Measurements from ENCODE around the gene TACC2. TPM values are rescaled to one million over a fixed set of nuclear protein-coding genes. Genes with fewer than 3 reads are reported as not detected.

The TACC2 gene
- total RNA-seq, 1 donor from 2014 or later, result 22.0 TPM

DNA sequence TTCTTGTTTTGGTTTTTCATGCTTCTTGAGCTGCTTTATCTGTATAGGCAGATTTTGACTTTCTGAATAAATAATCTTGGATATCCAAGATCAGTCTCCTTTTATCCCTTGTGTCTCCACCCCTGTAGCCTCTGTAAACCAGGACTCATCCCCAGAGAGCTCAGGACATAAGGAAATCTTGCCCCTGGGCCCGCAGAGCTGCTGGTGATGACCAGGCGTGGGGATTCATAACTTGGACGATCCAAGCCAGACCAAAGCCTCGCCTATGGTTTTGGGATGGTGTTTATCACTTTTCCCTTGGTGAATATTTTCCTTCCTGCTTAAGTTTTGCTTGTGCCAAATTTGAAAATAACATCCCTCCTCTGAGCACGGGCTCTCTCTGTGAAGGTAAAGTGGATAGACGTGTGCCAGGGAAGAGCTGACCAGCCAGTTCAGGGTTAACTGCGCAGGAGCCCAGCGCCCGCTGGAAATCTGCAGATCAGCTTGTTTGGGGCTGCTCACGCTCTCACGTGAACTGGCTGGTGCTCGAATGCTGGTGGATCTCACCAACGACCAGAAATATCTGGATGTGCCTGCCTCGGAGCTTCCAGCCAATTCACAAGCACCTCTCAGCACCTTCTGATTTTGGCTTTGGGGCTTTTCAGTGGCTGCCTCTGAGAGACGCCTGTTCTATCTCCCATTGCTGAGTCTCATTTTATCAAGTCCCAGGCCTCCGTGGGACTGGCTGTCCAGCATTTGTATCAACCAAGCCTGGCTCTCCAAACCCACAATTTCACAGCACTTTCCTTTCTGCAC lies 150.1 kb downstream of the TACC2 start:
- Mint-ChIP-seq H3K4me3 (ENCODE audit: unreplicated experiment) (no peak overlapping the region), H3K27ac (ENCODE audit: unreplicated experiment) (no peak overlapping the region), H3K4me1 (ENCODE audit: low read depth, unreplicated experiment) (peaks cover 22% of the 10 kb centered on the region), H3K9me3 (ENCODE audit: unreplicated experiment) (no peaks in the 10 kb centered on the region), H3K27me3 (ENCODE audit: low read depth, unreplicated experiment) (no peaks in the 10 kb centered on the region), H3K36me3 (ENCODE audit: low read depth, unreplicated experiment) (peaks cover 4% of the 10 kb centered on the region)
- no peak for FAIRE-seq
- no peak for DNase-seq (ENCODE audit: low read depth)
- H3K79me2 ChIP-seq (ENCODE audit: insufficient read depth, low read length), result peaks cover 27% of the 10 kb centered on the region
- no peak overlapping the region for H2AFZ ChIP-seq (ENCODE audit: low read depth, low read length)
- H3K4me3 ChIP-seq (ENCODE audit: insufficient read depth, low read depth, low read length), result no peak overlapping the region
- no peaks in the 10 kb centered on the region for H3K36me3 ChIP-seq (ENCODE audit: insufficient read depth, low read length)
- H3K27ac ChIP-seq (ENCODE audit: low read depth, low read length), result no peak overlapping the region
- H3K9me3 ChIP-seq (ENCODE audit: insufficient read depth, low read depth, low read length), result no peaks in the 10 kb centered on the region
- H3K4me1 ChIP-seq (ENCODE audit: insufficient read depth, low read length), result peaks cover 36% of the 10 kb centered on the region
- no peak for TF ChIP-seq EZH2 (IDR thresholded peaks at IDR 0.05; ENCODE audit: insufficient read depth, low read length)
- TF ChIP-seq, protein P1, sequence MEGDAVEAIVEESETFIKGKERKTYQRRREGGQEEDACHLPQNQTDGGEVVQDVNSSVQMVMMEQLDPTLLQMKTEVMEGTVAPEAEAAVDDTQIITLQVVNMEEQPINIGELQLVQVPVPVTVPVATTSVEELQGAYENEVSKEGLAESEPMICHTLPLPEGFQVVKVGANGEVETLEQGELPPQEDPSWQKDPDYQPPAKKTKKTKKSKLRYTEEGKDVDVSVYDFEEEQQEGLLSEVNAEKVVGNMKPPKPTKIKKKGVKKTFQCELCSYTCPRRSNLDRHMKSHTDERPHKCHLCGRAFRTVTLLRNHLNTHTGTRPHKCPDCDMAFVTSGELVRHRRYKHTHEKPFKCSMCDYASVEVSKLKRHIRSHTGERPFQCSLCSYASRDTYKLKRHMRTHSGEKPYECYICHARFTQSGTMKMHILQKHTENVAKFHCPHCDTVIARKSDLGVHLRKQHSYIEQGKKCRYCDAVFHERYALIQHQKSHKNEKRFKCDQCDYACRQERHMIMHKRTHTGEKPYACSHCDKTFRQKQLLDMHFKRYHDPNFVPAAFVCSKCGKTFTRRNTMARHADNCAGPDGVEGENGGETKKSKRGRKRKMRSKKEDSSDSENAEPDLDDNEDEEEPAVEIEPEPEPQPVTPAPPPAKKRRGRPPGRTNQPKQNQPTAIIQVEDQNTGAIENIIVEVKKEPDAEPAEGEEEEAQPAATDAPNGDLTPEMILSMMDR (IDR thresholded peaks at IDR 0.05; ENCODE audit: insufficient read depth, low read depth, low read length), result no peak
- H4K20me1 ChIP-seq (ENCODE audit: insufficient read depth, low read length), result peaks cover 28% of the 10 kb centered on the region
- H3K4me2 ChIP-seq (ENCODE audit: low read length), result no peak overlapping the region
- H3K9ac ChIP-seq (ENCODE audit: low read length), result no peak overlapping the region
- no peaks in the 10 kb centered on the region for H3K27me3 ChIP-seq (ENCODE audit: insufficient read depth, low read length)

DNA sequence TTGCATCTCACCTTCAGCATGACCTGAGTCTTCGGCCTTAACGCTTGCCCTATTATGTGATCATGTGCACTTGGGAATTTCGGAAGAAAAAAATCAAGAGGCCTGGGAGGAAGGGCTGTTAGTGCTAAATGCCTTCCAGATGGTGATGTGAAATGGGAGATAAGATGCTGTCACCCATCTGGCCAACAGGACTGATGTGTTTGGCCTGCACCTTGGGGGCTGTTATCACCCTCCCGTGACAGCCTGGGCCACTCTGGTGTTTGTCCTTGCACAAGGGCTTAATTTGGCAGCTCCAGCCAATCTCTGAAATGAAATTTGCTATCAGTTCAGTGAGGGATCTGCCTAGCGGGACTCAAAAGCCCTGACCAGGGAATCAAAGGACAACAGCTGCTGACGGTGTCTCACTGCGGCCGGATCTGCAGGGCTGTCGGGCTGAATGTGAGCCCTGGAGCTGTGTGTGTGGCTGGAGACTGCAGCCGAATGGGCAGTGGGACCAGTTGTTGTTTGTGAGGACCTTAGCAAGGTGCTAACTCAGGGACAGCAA lies 150.7 kb downstream of the TACC2 start:
- no peak overlapping the region for H3K9ac ChIP-seq (ENCODE audit: low read length)
- no peaks in the 10 kb centered on the region for H3K9me3 Mint-ChIP-seq (ENCODE audit: unreplicated experiment)
- peaks cover 36% of the 10 kb centered on the region for H3K4me1 ChIP-seq (ENCODE audit: insufficient read depth, low read length)
- FAIRE-seq, result no peak
- H3K27ac Mint-ChIP-seq (ENCODE audit: unreplicated experiment), result no peak overlapping the region
- H4K20me1 ChIP-seq (ENCODE audit: insufficient read depth, low read length), result peaks cover 25% of the 10 kb centered on the region
- peaks cover 5% of the 10 kb centered on the region for H3K36me3 Mint-ChIP-seq (ENCODE audit: low read depth, unreplicated experiment)
- H3K4me2 ChIP-seq (ENCODE audit: low read length), result no peak overlapping the region
- no peak for DNase-seq (ENCODE audit: low read depth)
- H3K4me3 ChIP-seq (ENCODE audit: insufficient read depth, low read depth, low read length), result no peak overlapping the region
- H3K36me3 ChIP-seq (ENCODE audit: insufficient read depth, low read length), result no peaks in the 10 kb centered on the region
- H3K27ac ChIP-seq (ENCODE audit: low read depth, low read length), result no peak overlapping the region
- peaks cover 22% of the 10 kb centered on the region for H3K4me1 Mint-ChIP-seq (ENCODE audit: low read depth, unreplicated experiment)
- no peak overlapping the region for H3K4me3 Mint-ChIP-seq (ENCODE audit: unreplicated experiment)
- H3K9me3 ChIP-seq (ENCODE audit: insufficient read depth, low read depth, low read length), result no peaks in the 10 kb centered on the region
- H3K27me3 Mint-ChIP-seq (ENCODE audit: low read depth, unreplicated experiment), result no peaks in the 10 kb centered on the region
- H3K27me3 ChIP-seq (ENCODE audit: insufficient read depth, low read length), result no peaks in the 10 kb centered on the region
- peaks cover 29% of the 10 kb centered on the region for H3K79me2 ChIP-seq (ENCODE audit: insufficient read depth, low read length)
- H2AFZ ChIP-seq (ENCODE audit: low read depth, low read length), result no peak overlapping the region
- no peak for TF ChIP-seq EZH2 (IDR thresholded peaks at IDR 0.05; ENCODE audit: insufficient read depth, low read length)
- TF ChIP-seq, protein P1 (IDR thresholded peaks at IDR 0.05; ENCODE audit: insufficient read depth, low read depth, low read length), result no peak

DNA sequence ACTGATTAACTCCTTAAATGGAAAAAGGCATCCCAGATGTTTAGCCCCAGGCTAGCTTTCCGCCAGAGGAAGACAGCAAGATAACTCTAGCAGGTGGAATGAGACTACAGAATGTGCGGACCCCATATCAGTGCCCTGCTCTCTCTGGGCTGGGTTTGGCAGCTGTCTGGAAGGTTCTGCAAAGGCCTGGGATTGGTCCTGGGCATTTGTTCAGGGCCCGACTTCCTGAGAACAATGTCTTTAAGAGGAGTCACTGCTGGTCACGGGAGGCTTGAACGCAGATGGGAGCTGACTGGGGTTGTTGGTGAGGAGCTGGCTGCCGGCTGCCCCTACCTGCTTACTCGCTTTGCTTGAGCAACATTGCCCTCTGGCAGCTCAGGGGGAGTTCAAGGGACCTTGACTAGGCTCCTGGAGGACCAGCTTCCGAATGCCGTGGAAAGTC lies 151.5 kb downstream of the TACC2 start:
- peaks cover 26% of the 10 kb centered on the region for H3K79me2 ChIP-seq (ENCODE audit: insufficient read depth, low read length)
- H4K20me1 ChIP-seq (ENCODE audit: insufficient read depth, low read length), result peaks cover 18% of the 10 kb centered on the region
- Mint-ChIP-seq H3K27me3 (ENCODE audit: low read depth, unreplicated experiment) (no peaks in the 10 kb centered on the region), H3K4me1 (ENCODE audit: low read depth, unreplicated experiment) (peaks cover 22% of the 10 kb centered on the region), H3K36me3 (ENCODE audit: low read depth, unreplicated experiment) (peaks cover 7% of the 10 kb centered on the region), H3K4me3 (ENCODE audit: unreplicated experiment) (peak overlapping the region; percentile 27), H3K9me3 (ENCODE audit: unreplicated experiment) (peaks cover 2% of the 10 kb centered on the region), H3K27ac (ENCODE audit: unreplicated experiment) (peak overlapping the region; percentile 75)
- TF ChIP-seq EZH2 (IDR thresholded peaks at IDR 0.05; ENCODE audit: insufficient read depth, low read length), result no peak
- TF ChIP-seq, protein P1 (IDR thresholded peaks at IDR 0.05; ENCODE audit: insufficient read depth, low read depth, low read length), result no peak
- no peaks in the 10 kb centered on the region for H3K27me3 ChIP-seq (ENCODE audit: insufficient read depth, low read length)
- peak overlapping the region; percentile 38 for H3K4me3 ChIP-seq (ENCODE audit: insufficient read depth, low read depth, low read length)
- peaks cover 7% of the 10 kb centered on the region for H3K36me3 ChIP-seq (ENCODE audit: insufficient read depth, low read length)
- no peaks in the 10 kb centered on the region for H3K9me3 ChIP-seq (ENCODE audit: insufficient read depth, low read depth, low read length)
- FAIRE-seq (no peak), DNase-seq (ENCODE audit: low read depth) (peak; percentile 49)
- peak overlapping the region; percentile 96 for H3K27ac ChIP-seq (ENCODE audit: low read depth, low read length)
- peak overlapping the region; percentile 82 for H3K4me2 ChIP-seq (ENCODE audit: low read length)
- peaks cover 36% of the 10 kb centered on the region for H3K4me1 ChIP-seq (ENCODE audit: insufficient read depth, low read length)
- peak overlapping the region; percentile 78 for H3K9ac ChIP-seq (ENCODE audit: low read length)
- H2AFZ ChIP-seq (ENCODE audit: low read depth, low read length), result peak overlapping the region; percentile 39

All from astrocyte (in vitro differentiated cells and primary cell).